Heart left ventricle (tissue), 16 donors: ENCODE results near the gene LRP1-AS. TPM values are rescaled to one million over a fixed set of nuclear protein-coding genes. Genes with fewer than 3 reads are reported as not detected.

Experiments
- ATAC-seq, 4 donors: fragments of 200-7000 bp; cut with Tn5 transposase; one replicate each; pipeline ENCODE4 v1.9.1; 2020 to 2022; ENCODE audit warnings: moderate library complexity in 4 of 4, mild to moderate bottlenecking in 3 of 4, moderate number of reproducible peaks in 1 of 4
- DNase-seq, 5 donors: peaks; one replicate each; pipeline ENCODE4 v3.0.0-alpha.2; 2020
- H3K27ac ChIP-seq, 12 donors: fragments of 200-600 bp; sonication (generic) in 4 of 12; one replicate each; pipeline versions ENCODE4 v1.5.0 to v1.8.0; 2016 to 2022; ENCODE audit warnings: mild to moderate bottlenecking in 2 of 12
- H3K27me3 ChIP-seq, 9 donors: fragments of 200-600 bp; sonication (generic) in 2 of 9; one replicate each; pipeline versions ENCODE4 v1.5.1 to v1.8.0; 2016 to 2022; ENCODE audit warnings: mild to moderate bottlenecking in 3 of 9
- H3K36me3 ChIP-seq, 9 donors: fragments of 200-600 bp; sonication (generic) in 2 of 9; one replicate each; pipeline versions ENCODE4 v1.5.0 to v1.8.0; 2018 to 2022; ENCODE audit warnings: mild to moderate bottlenecking in 2 of 9
- H3K4me1 ChIP-seq, 12 donors: fragments of 200-600 bp; sonication (generic) in 4 of 12; one replicate each; pipeline versions ENCODE4 v1.5.0 to v1.8.0; 2016 to 2022; ENCODE audit warnings: mild to moderate bottlenecking in 3 of 12
- H3K4me3 ChIP-seq, 12 donors: fragments of 200-600 bp; sonication (generic) in 4 of 12; one replicate each; pipeline versions ENCODE4 v1.5.0 to v1.8.0; 2017 to 2022; ENCODE audit warnings: mild to moderate bottlenecking in 9 of 12, moderate library complexity in 4 of 12
- H3K9me3 ChIP-seq, 12 donors: fragments of 200-600 bp; sonication (generic) in 4 of 12; one replicate each; pipeline versions ENCODE4 v1.5.0 to v1.8.0; 2016 to 2022; ENCODE audit warnings: mild to moderate bottlenecking in 1 of 12
- POLR2A ChIP-seq, 2 donors: fragments of 450-650 bp; IDR thresholded peaks; one replicate each; pipeline ENCODE4 v1.6.1; 2017; ENCODE audit warnings: antibody characterized with exemption in 2 of 2, mild to moderate bottlenecking in 2 of 2, moderate library complexity in 2 of 2
- WGBS, 4 donors: extraction: QIAGEN DNeasy Blood & Tissue Kit in 2 of 4; methylation state at CpG; one replicate each; pipeline versions ENCODE4 v1.1.5 to v1.1.7; 2013 to 2018; 5-methylcytosine and 5-hydroxymethylcytosine counted together
- intact Hi-C, 10 donors: fragments of 100-400 bp; cut with DNase I; formaldehyde crosslinking; loops; one replicate each; pipeline versions ENCODE4 v1.11.1 to v1.14.2; 2022
- polyA plus RNA-seq, 2 donors: library from polyadenylated mRNA; stranded (reverse); fragments of 200-250 nt; gene quantifications; one replicate each; pipeline ENCODE4 v1.2.3, GENCODE V29; 2013
- total RNA-seq, 9 donors: library from RNA; depleted of rRNA in 2 of 9; stranded (reverse); fragments of >200 nt in 2 of 9; fragmentation: NEBNext Ultra II Directional in 3 of 9; extraction: Animal tissue kit (Norgen Biotek cat#: 25700) in 3 of 9; gene quantifications; one replicate each; pipeline versions ENCODE4 v1.1.0 to v1.2.4, GENCODE V29; 2016 to 2023
- TF ChIP-seq, protein P1 (sequence below), 12 donors: fragments of 200-600 bp; sonication (generic) in 4 of 12; IDR thresholded peaks; one replicate each; pipeline versions ENCODE4 v1.5.0 to v1.8.0; 2018 to 2022; ENCODE audit warnings: antibody characterized with exemption in 12 of 12, mild to moderate bottlenecking in 5 of 12
- donor health status: ischemic (EF 13 %, LVEDD 7.1; RV severe dilation, severe dysfunction).
- donor health status: healthy with polysubstance abuse.
- donor health status: DM: no; HTN: yes; CAD: no.
- donor health status: DM: no; HTN: no; CAD: no.
- donor health status: ischemic (EF 25% LVEDD 6.9; RV normal size, moderate dysfunction).
- donor health status: ischemic (EF 25% LVEDD 5.7; RV mildly dilated, moderate dysfunction).
- donor health status: healthy.
- donor health status: DM: yes; HTN: yes; CAD: no.
- donor health status: ischemic (EF 35%, LVEDD 5.7; RV mildly dilated, moderate dysfunction).
- donor health status: nonischemic (EF 11% LVEDD 7.7; RV severe dilation, severe dysfunction).
- donor health status: DM: yes; HTN: yes; CAD: no.
- donor health status: PGD.
- donor health status: ischemic (EF 29% LVEDD 5.4; RV normal size, mild dysfunction).
- donor health status: nonischemic (EF 23%, LVEDD 6.1; RV moderate dilation, normal function).

The LRP1-AS gene
- total and polyA plus RNA-seq, 11 donors, result not detected

DNA sequence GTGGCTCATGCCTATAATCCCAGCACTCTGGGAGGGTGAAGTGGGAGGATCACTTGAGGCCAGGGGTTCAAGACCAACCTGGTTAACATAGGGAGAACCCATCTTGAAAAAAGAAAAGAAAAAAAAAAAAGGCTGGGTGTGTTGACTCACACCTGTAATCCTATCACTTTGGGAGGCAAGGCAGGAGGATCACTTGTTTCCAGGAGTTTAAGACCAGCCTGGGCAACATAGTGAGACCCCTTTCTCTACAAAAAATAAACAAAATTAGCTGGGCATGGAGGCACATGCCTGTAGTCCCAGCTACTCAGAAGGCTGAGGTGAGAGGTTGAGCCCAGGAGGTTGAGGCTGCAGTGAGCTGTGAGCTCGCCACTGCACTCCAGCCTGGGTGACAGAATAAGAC lies 23.0 kb upstream of the LRP1-AS start:
- H3K27me3 ChIP-seq, result no peaks in the 10 kb centered on the region
- DNase-seq, result no peak
- no peaks in the 10 kb centered on the region for H3K9me3 ChIP-seq
- intact Hi-C loops, result loop anchor here in 2 of 10 donors (5.0 to 10.0 kb wide), 2 partner anchors 103 to 106 kb away; no protein-coding TSS in a partner anchor
- ATAC-seq, result no peak
- H3K36me3 ChIP-seq, result peaks cover 0 to 93% (median 77%) of the 10 kb centered on the region in 9 donors
- no peak for TF ChIP-seq POLR2A (IDR thresholded peaks at IDR 0.05)
- TF ChIP-seq, protein P1, sequence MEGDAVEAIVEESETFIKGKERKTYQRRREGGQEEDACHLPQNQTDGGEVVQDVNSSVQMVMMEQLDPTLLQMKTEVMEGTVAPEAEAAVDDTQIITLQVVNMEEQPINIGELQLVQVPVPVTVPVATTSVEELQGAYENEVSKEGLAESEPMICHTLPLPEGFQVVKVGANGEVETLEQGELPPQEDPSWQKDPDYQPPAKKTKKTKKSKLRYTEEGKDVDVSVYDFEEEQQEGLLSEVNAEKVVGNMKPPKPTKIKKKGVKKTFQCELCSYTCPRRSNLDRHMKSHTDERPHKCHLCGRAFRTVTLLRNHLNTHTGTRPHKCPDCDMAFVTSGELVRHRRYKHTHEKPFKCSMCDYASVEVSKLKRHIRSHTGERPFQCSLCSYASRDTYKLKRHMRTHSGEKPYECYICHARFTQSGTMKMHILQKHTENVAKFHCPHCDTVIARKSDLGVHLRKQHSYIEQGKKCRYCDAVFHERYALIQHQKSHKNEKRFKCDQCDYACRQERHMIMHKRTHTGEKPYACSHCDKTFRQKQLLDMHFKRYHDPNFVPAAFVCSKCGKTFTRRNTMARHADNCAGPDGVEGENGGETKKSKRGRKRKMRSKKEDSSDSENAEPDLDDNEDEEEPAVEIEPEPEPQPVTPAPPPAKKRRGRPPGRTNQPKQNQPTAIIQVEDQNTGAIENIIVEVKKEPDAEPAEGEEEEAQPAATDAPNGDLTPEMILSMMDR (IDR thresholded peaks at IDR 0.05), result no peak
- H3K4me1 ChIP-seq, result peaks cover 0 to 10% (median 1%) of the 10 kb centered on the region in 12 donors
- WGBS, 4 donors, result 81 to 97% (median 93%) methylated on average over 1 of the region's 1 CpG
- H3K27ac ChIP-seq, result no peak overlapping the region
- H3K4me3 ChIP-seq, result no peak overlapping the region

DNA sequence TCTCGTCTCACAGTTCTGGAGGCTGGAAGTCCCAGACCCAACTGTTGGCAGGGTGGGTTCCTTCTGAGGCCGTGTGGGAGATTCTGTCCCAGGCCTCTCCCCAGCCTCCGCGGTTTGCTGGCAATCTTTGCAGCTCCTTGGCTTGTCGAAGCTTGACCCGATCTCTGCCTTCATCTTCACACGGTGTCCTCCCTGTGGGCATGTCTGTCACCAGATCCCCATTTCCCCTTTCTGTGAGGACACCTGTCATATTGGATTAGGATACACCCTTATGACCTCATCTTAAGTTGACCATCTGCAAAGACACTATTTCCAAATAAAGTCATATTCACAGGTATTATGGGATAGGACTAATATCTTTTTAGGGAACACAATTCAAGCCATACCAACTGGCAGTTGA lies 22.6 kb upstream of the LRP1-AS start:
- intact Hi-C loops, result loop anchor here in 2 of 10 donors (5.0 to 10.0 kb wide), 2 partner anchors 103 to 105 kb away; no protein-coding TSS in a partner anchor
- TF ChIP-seq, protein P1 (IDR thresholded peaks at IDR 0.05), result no peak
- no peak for TF ChIP-seq POLR2A (IDR thresholded peaks at IDR 0.05)
- no peaks in the 10 kb centered on the region for H3K9me3 ChIP-seq
- ATAC-seq (no peak), DNase-seq (no peak)
- WGBS, 4 donors, result 66 to 76% (median 75%) methylated on average over 7 of the region's 7 CpGs
- no peaks in the 10 kb centered on the region for H3K27me3 ChIP-seq
- no peak overlapping the region for H3K27ac ChIP-seq
- H3K36me3 ChIP-seq, result peaks cover 0 to 93% (median 77%) of the 10 kb centered on the region in 9 donors
- peaks cover 0 to 6% (median 0%) of the 10 kb centered on the region in 12 donors for H3K4me1 ChIP-seq
- no peak overlapping the region for H3K4me3 ChIP-seq

DNA sequence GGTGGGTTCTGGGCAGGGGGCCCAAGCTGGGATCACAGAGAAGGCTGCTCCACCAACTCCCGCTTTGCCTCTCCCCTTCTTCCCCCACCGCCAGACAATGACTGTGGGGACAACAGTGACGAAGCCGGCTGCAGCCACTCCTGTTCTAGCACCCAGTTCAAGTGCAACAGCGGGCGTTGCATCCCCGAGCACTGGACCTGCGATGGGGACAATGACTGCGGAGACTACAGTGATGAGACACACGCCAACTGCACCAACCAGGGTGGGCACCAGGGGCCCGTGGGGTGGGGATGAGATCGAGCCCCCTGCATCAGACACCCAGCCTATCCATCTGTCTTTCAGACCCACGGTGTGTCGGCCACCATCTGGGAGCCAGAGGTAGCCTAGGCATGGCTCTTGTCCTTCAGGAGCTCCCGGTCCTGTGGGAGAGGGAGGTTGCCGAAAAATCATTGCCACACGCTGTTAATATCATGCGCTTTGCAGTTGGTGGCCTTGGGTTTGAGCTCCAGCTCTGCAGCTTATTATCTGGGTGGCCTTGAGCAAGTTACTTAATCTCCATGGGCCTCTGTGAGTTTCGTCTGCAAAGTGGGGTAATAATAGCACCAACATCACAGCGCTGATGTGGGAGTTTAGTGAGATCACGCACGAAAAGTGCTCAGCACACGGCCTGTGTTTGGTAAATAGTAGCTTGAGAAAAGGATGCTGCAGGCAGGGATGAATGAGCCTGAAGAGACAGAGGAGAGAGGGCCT lies 21.8 kb upstream of the LRP1-AS start:
- intact Hi-C loops, result no loop called here
- H3K36me3 ChIP-seq, result peaks cover 0 to 95% (median 80%) of the 10 kb centered on the region in 9 donors
- H3K9me3 ChIP-seq, result no peaks in the 10 kb centered on the region
- TF ChIP-seq, protein P1 (IDR thresholded peaks at IDR 0.05), result no peak
- TF ChIP-seq POLR2A (IDR thresholded peaks at IDR 0.05), result no peak
- H3K4me3 ChIP-seq, result no peak overlapping the region
- WGBS, 4 donors, result 91 to 92% (median 91%) methylated on average over 16 to 23 of the region's 23 CpGs
- H3K27ac ChIP-seq, result no peak overlapping the region
- no peaks in the 10 kb centered on the region for H3K4me1 ChIP-seq
- DNase-seq, result no peak
- ATAC-seq, result no peak
- no peaks in the 10 kb centered on the region for H3K27me3 ChIP-seq

- H3K4me1 ChIP-seq, result peaks cover 0 to 4% (median 0%) of the 10 kb centered on the region in 12 donors
- TF ChIP-seq POLR2A (IDR thresholded peaks at IDR 0.05), result no peak
- TF ChIP-seq, protein P1 (IDR thresholded peaks at IDR 0.05), result no peak
- H3K36me3 ChIP-seq, result peaks cover 0 to 95% (median 84%) of the 10 kb centered on the region in 9 donors
- ATAC-seq, result no peak
- DNase-seq, result no peak
- no peaks in the 10 kb centered on the region for H3K27me3 ChIP-seq
- H3K4me3 ChIP-seq, result no peak overlapping the region
- no peak overlapping the region for H3K27ac ChIP-seq
- H3K9me3 ChIP-seq, result no peaks in the 10 kb centered on the region
- WGBS, 4 donors, result 80 to 87% (median 86%) methylated on average over 10 of the region's 10 CpGs
- intact Hi-C loops, result no loop called here
Observed at GRCh38 chr12:57168058-57168457, 20.6 kb upstream of the LRP1-AS start.
